GM12875 (cell line): ENCODE data around the gene CCR3.

Experiments
- H3K4me3 ChIP-seq: one replicate; pipeline ENCODE4 v1.5.1; 2011; ENCODE audit warnings: low read depth, low read length, control low read depth
- TF ChIP-seq, protein P1 (sequence below): IDR thresholded peaks from 2 replicates; pipeline ENCODE4 v1.5.1; 2011; ENCODE audit warnings: low read depth, mild to moderate bottlenecking, control low read depth, inconsistent platforms, low read length, moderate library complexity, borderline replicate concordance; ENCODE audit not compliant: insufficient read depth

Gene CCR3

DNA sequence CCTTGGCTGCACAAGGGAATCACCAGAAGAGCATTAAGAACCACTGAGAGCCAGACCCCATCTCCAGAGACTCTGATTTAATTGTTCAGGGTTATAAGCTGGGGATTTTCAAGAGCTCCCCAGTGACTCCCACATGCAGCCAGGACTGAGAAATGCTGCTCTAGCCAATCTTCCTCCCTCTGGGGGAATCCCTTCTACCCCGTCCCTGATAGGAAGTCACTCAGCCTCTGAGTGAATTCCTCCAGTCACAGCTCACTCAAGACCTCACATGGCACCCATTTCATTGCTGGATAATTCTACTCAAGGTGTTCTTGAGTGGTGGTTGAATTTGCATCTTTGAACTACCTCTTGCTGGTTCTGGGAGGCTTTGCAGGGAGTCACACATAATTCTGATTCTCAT, 10.7 kb downstream of the CCR3 start:
- TF ChIP-seq, protein P1, sequence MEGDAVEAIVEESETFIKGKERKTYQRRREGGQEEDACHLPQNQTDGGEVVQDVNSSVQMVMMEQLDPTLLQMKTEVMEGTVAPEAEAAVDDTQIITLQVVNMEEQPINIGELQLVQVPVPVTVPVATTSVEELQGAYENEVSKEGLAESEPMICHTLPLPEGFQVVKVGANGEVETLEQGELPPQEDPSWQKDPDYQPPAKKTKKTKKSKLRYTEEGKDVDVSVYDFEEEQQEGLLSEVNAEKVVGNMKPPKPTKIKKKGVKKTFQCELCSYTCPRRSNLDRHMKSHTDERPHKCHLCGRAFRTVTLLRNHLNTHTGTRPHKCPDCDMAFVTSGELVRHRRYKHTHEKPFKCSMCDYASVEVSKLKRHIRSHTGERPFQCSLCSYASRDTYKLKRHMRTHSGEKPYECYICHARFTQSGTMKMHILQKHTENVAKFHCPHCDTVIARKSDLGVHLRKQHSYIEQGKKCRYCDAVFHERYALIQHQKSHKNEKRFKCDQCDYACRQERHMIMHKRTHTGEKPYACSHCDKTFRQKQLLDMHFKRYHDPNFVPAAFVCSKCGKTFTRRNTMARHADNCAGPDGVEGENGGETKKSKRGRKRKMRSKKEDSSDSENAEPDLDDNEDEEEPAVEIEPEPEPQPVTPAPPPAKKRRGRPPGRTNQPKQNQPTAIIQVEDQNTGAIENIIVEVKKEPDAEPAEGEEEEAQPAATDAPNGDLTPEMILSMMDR: no peak

GRCh38 chr3:46258525-46258924, 16.3 kb downstream of the CCR3 start:
- no peak overlapping the region for H3K4me3 ChIP-seq
- TF ChIP-seq, protein P1: no peak

More for the DNA sequence above, 10.7 kb downstream of the CCR3 start:
- no peak overlapping the region for H3K4me3 ChIP-seq

DNA sequence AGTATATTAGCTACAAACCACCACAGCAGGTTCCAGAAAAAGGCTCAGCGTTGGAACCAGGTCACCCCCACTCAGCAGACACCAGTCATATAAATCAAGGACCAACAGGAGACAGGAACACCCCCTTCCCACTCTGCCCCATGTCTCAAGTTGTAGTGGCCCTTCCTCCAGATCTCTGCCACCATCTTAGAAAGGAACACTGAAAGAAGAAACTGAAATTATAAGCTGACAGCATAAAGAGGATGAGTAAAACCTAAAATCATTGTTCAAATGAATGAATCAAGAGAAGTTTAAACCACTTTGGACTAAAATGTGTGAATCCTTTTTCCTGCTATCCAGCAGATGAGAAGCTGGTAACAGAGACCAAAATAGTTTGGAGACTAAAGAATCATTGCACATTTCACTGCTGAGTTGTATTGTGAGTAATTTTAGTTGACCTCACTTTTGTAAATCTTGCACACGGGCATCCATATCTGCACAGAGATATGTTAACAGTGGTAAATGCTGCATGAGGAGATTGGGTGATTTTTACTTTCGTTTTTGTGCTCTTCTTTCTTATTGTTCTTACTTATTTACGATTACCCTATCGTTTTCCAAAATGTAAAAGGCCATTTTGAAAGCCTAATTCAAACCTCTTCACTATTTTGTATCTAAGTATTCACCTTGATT, 19.8 kb downstream of the CCR3 start:
- no peak overlapping the region for H3K4me3 ChIP-seq

GRCh38 chr3:46264002-46264401, 21.7 kb downstream of the CCR3 start:
- TF ChIP-seq, protein P1: no peak

More for the DNA sequence above, 19.8 kb downstream of the CCR3 start:
- TF ChIP-seq, protein P1: no peak

DNA sequence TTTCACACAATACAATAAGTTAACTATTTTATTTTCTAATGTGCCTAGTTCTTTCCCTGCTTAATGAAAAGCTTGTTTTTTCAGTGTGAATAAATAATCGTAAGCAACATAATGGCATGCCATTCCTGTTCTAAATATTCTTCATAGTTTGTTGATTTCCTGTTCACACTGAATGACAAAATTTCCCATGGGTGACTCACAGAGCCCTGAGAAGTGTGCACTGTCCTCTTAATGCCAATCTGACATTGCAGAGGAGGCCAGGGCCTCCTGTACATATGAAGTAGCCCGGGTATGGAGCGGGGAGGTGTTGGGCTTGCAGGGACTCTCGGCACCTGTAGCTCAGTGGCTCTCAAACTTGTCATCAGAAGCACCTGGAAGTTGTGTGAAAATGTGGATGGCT, 24.3 kb downstream of the CCR3 start:
- no peak overlapping the region for H3K4me3 ChIP-seq
- TF ChIP-seq, protein P1: no peak

More at GRCh38 chr3:46264002-46264401, 21.7 kb downstream of the CCR3 start:
- H3K4me3 ChIP-seq: no peak overlapping the region

DNA sequence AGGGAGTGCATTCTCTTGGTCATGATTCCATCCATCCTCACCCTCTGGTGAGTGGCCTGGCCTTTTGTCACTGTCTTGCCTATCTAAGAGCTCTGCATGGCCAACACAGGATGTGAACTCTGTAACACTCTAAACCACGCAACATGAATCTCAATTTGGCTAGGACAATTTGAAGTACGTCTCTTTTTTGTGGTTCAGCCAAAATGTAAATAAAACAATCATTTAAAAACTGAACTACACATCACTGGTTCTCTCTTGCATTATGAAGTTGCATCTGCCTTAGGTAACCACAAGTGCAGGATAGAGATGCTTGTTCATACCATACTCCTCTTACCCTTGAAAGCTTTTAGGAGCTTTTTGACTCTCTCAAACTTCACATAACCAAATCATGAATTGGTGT, 27.3 kb downstream of the CCR3 start:
- no peak overlapping the region for H3K4me3 ChIP-seq
- TF ChIP-seq, protein P1: no peak

GRCh38 chr3:46270474-46270873, 28.2 kb downstream of the CCR3 start:
- no peak overlapping the region for H3K4me3 ChIP-seq
- TF ChIP-seq, protein P1: no peak
